NCI-H82 treated with DMSO at 0.1 percent for 48 hours (cell line): ENCODE data around the gene ADCY2.

Experiments used
- DNase-seq: peaks from one replicate; lab custom pipeline; 2025; ENCODE audit not compliant: unreplicated experiment; lab: John Stamatoyannopoulos, UW

ADCY2 gene

GRCh38 chr5:7436521-7436920, 40.6 kb downstream of the ADCY2 start:
- no peak for DNase-seq

GRCh38 chr5:7437836-7438235, 41.9 kb downstream of the ADCY2 start:
- DNase-seq: no peak

- DNase-seq: no peak
Observed at GRCh38 chr5:7445068-7445467, 49.1 kb downstream of the ADCY2 start.

- DNase-seq: no peak
Observed at GRCh38 chr5:7445831-7446230, 49.9 kb downstream of the ADCY2 start.

GRCh38 chr5:7446913-7447312, 51.0 kb downstream of the ADCY2 start:
- no peak for DNase-seq

- DNase-seq: no peak
Observed at GRCh38 chr5:7453947-7454346, 58.0 kb downstream of the ADCY2 start.

- DNase-seq: no peak
Observed at GRCh38 chr5:7456206-7456605, 60.3 kb downstream of the ADCY2 start.

GRCh38 chr5:7461371-7461770, 65.4 kb downstream of the ADCY2 start:
- no peak for DNase-seq

- DNase-seq: no peak
Observed at GRCh38 chr5:7462758-7463157, 66.8 kb downstream of the ADCY2 start.

GRCh38 chr5:7464182-7464581, 68.2 kb downstream of the ADCY2 start:
- no peak for DNase-seq

GRCh38 chr5:7467179-7467578, 71.2 kb downstream of the ADCY2 start:
- DNase-seq: no peak

GRCh38 chr5:7468742-7469141, 72.8 kb downstream of the ADCY2 start:
- DNase-seq: no peak

- no peak for DNase-seq
Observed at GRCh38 chr5:7471710-7472109, 75.8 kb downstream of the ADCY2 start.

GRCh38 chr5:7473115-7473514, 77.2 kb downstream of the ADCY2 start:
- no peak for DNase-seq

- DNase-seq: no peak
Observed at GRCh38 chr5:7473668-7474215, 77.8 kb downstream of the ADCY2 start.

GRCh38 chr5:7474821-7475403, 79.0 kb downstream of the ADCY2 start:
- no peak for DNase-seq

GRCh38 chr5:7478459-7478858, 82.5 kb downstream of the ADCY2 start:
- no peak for DNase-seq

GRCh38 chr5:7488734-7489133, 92.8 kb downstream of the ADCY2 start:
- no peak for DNase-seq

- DNase-seq: no peak
Observed at GRCh38 chr5:7492371-7492770, 96.4 kb downstream of the ADCY2 start.

GRCh38 chr5:7493081-7493480, 97.1 kb downstream of the ADCY2 start:
- no peak for DNase-seq

GRCh38 chr5:7493622-7494021, 97.7 kb downstream of the ADCY2 start:
- DNase-seq: no peak

GRCh38 chr5:7494481-7495130, 98.7 kb downstream of the ADCY2 start:
- peak; percentile 2 for DNase-seq

GRCh38 chr5:7495131-7495517, 99.2 kb downstream of the ADCY2 start:
- no peak for DNase-seq
